HL-60 (cell line): Measurements from ENCODE around the gene UBE2S.

Experiments used
- DNase-seq, 2 experiments: peaks; one replicate each; pipeline ENCODE4 v3.0.0-alpha.2; 2010 to 2020; ENCODE audit warnings: low read depth in 1 of 2, low spot score in 1 of 2
- H3K27ac ChIP-seq: fragments of 250-450 bp; sonication (Bioruptor Pico); replicated peaks from 2 replicates; pipeline ENCODE4 v1.5.1; 2020; ENCODE audit warnings: mild to moderate bottlenecking, moderate library complexity
- H3K27me3 ChIP-seq: fragments of 250-450 bp; sonication (Bioruptor Pico); 2 replicates; pipeline ENCODE4 v1.5.1; 2021; ENCODE audit warnings: mild to moderate bottlenecking, moderate library complexity; ENCODE audit not compliant: insufficient read depth, poor library complexity, severe bottlenecking
- H3K4me3 ChIP-seq: replicated peaks from 2 replicates; pipeline ENCODE4 v1.5.1; 2011; ENCODE audit warnings: mild to moderate bottlenecking, control low read depth, low read length; ENCODE audit not compliant: insufficient read depth
- CTCF ChIP-seq: IDR thresholded peaks from one replicate; pipeline ENCODE4 v1.5.1; 2011; ENCODE audit warnings: low read length, control low read depth, inconsistent platforms; ENCODE audit not compliant: insufficient read depth
- GABPA ChIP-seq: IDR thresholded peaks from 2 replicates; pipeline ENCODE4 v1.6.1; 2012; ENCODE audit warnings: low read depth
- POLR2AphosphoS5 ChIP-seq: IDR thresholded peaks from 2 replicates; pipeline ENCODE4 v1.6.1; 2012; ENCODE audit warnings: low read depth
- REST ChIP-seq: IDR thresholded peaks from 2 replicates; pipeline ENCODE4 v1.6.1; 2012; ENCODE audit warnings: low read depth; ENCODE audit not compliant: insufficient replicate concordance
- SPI1 ChIP-seq: IDR thresholded peaks from 2 replicates; pipeline ENCODE4 v1.6.1; 2012; ENCODE audit warnings: low read depth, mild to moderate bottlenecking, borderline replicate concordance

Gene UBE2S

DNA sequence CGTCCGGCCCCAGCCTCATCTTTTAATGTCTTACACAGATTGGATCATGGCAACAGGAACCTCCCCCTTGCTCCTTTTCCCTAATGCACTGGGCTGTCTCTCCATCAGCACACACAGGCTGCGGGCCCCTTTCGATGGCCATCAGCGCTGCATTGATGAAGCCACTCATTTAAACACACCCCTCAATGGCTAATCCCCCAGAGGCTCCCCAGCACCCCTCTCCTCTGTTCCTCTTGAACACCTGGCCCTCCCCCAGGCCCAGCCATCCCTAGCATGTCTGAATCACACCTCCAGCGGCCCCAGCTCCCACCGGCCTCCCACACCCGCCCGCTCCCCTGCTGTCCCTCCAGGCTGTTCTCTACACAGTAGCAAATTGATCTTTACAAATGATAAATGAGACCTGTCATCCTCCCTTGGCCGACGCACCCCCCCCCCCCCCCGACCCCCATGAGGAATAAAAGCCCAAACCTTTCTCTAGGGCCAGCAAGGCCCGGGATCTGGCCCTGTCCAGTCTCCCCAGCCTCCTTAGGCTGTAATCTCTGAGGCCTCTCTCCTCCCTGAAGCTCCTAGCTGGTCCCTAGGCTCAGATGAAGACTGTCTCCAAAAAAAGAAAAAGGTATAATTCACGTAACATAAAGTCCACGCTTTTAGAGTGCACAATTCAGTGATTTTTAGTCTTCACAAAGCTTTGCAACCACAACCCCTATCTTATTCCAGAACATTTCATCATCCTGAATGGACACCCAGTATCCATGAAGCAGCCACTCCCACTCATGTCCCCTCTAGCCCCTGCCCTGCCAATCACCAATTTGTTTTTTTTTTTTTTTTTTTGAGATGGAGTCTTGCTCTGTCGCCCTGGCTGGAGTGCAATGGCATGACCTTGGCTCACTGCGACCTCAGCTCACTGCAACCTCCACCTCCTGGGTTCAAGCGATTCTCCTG is 14.5 kb downstream of the UBE2S start:
- Histone ChIP-seq H3K27ac (no peak overlapping the region), H3K27me3 (no peaks in the 10 kb centered on the region), H3K4me3 (no peak overlapping the region)
- no peak for TF ChIP-seq SPI1
- TF ChIP-seq POLR2AphosphoS5, result no peak
- TF ChIP-seq GABPA, result no peak
- no peak for TF ChIP-seq CTCF
- TF ChIP-seq REST, result no peak
- no peak for DNase-seq

- TF ChIP-seq SPI1 (no peak), POLR2AphosphoS5 (no peak), GABPA (no peak), CTCF (no peak), REST (no peak)
- DNase-seq, result no peak
- Histone ChIP-seq H3K4me3 (no peak overlapping the region), H3K27ac (no peak overlapping the region), H3K27me3 (no peaks in the 10 kb centered on the region)
These were observed 15.6 kb downstream of the UBE2S start for GRCh38 chr19:55391702-55392615.

DNA sequence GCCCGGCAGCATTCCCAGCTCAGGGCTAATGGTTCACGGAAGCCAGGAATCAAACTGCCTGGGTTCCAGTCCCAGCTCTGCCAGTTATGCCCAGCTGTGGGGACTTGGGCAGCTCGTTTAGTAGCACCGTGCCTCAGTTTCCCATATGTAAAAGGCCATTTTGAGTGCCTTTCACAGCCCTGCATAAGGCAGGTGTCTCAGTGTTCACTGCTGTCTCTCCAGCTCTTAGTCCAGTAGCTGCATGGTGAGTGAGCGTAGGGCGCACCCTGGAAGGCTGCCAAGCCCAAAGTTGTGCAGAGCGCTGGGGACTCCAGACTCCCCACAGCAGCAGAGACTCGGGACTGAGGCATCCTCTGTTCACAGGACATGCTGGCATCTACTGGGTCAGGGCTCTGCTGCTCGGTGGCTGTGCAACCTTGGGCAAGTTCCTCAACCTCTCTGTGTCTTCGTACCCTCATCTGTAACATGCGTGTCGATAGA is 16.4 kb downstream of the UBE2S start:
- Histone ChIP-seq H3K27ac (no peak overlapping the region), H3K27me3 (no peaks in the 10 kb centered on the region), H3K4me3 (no peak overlapping the region)
- TF ChIP-seq SPI1 (no peak), REST (no peak), POLR2AphosphoS5 (no peak; the same call in none of the 2 replicates), CTCF (no peak), GABPA (no peak)
- no peak for DNase-seq
